Glutamatergic neuron (in vitro differentiated cells): ENCODE results near the gene ATP13A2. TPM values are rescaled to one million over a fixed set of nuclear protein-coding genes. Genes with fewer than 3 reads are reported as not detected.

Experiments
- DNase-seq: peaks from one replicate; pipeline ENCODE4 v3.0.0; 2022
- H3K27ac Mint-ChIP-seq: one replicate; pipeline ENCODE4 v1.8.0; 2020; ENCODE audit warnings: mild to moderate bottlenecking, mixed read lengths, inconsistent platforms; ENCODE audit not compliant: unreplicated experiment
- H3K27me3 Mint-ChIP-seq: one replicate; pipeline ENCODE4 v1.8.0; 2020; ENCODE audit warnings: mild to moderate bottlenecking, moderate library complexity, mixed read lengths, inconsistent platforms; ENCODE audit not compliant: unreplicated experiment
- H3K36me3 Mint-ChIP-seq: one replicate; pipeline ENCODE4 v1.8.0; 2020; ENCODE audit warnings: mild to moderate bottlenecking, mixed read lengths, inconsistent platforms; ENCODE audit not compliant: unreplicated experiment
- H3K4me1 Mint-ChIP-seq: one replicate; pipeline ENCODE4 v1.8.0; 2020; ENCODE audit warnings: mild to moderate bottlenecking, low read depth, mixed read lengths, inconsistent platforms; ENCODE audit not compliant: unreplicated experiment
- H3K4me3 Mint-ChIP-seq: one replicate; pipeline ENCODE4 v1.8.0; 2020; ENCODE audit warnings: mild to moderate bottlenecking, mixed read lengths, inconsistent platforms; ENCODE audit not compliant: unreplicated experiment
- H3K9me3 Mint-ChIP-seq: one replicate; pipeline ENCODE4 v1.8.0; 2020; ENCODE audit warnings: mild to moderate bottlenecking, moderate library complexity, mixed read lengths, inconsistent platforms; ENCODE audit not compliant: unreplicated experiment
- CTCF ChIP-seq: fragments of 200-600 bp; sonication (generic); IDR thresholded peaks from one replicate; pipeline ENCODE4 v1.5.0; 2021; ENCODE audit not compliant: partially characterized antibody, unreplicated experiment
- total RNA-seq: library from RNA; stranded (reverse); fragmentation: NEBNext Ultra II Directional; extraction: Animal tissue kit (Norgen Biotek cat#: 25700); gene quantifications from one replicate; pipeline ENCODE4 v1.2.1, GENCODE V29; 2021; ENCODE audit not compliant: unreplicated experiment

ATP13A2 gene
- total RNA-seq, 1 donor from 2014 or later, result 65.0 TPM

DNA sequence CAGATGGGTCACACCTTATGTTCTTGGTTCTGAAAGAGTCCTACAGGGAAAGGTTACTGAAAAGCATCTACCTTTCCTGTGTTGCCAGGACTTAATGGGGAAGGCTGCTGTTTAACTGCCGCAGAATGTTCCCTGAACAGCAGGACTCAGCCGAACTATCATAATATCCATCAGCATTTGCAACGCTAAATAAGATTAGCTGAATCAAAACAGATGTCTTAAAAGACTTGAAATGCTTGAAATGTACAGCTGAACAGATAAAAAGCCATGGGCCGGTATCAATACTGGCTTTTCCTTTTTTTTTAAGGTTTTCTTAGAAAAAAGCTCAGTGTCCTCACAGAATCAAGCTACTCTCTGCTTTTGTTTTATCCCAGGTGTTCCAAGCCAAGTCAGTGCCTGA is 19.7 kb upstream of the ATP13A2 start:
- H3K4me3 Mint-ChIP-seq, result no peak overlapping the region
- DNase-seq, result no peak
- H3K27ac Mint-ChIP-seq, result no peak overlapping the region
- H3K4me1 Mint-ChIP-seq, result no peaks in the 10 kb centered on the region
- TF ChIP-seq CTCF, result no peak
- H3K27me3 Mint-ChIP-seq, result no peaks in the 10 kb centered on the region
- no peaks in the 10 kb centered on the region for H3K36me3 Mint-ChIP-seq
- peaks cover 2% of the 10 kb centered on the region for H3K9me3 Mint-ChIP-seq

DNA sequence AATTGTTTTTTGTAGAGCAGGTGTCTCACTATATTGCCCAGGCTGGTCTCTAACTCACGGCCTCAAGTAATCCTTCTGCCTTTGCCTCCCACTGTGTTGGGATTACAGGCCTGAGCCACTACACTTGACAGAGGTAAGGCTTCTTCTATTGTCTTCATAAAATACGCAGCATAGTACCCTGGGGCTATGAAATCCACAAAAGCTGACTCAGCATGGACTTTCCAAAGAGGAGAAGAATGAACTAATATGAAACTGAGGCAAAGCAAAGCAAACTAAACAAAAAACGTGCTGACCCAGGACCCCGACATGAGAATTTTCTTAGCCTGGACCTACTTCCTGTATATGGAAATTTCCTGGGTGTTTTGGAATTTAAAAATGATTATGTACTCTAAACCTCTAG is 18.5 kb upstream of the ATP13A2 start:
- Mint-ChIP-seq H3K9me3 (peaks cover 2% of the 10 kb centered on the region), H3K27me3 (no peaks in the 10 kb centered on the region), H3K36me3 (no peaks in the 10 kb centered on the region), H3K4me1 (no peaks in the 10 kb centered on the region), H3K4me3 (no peak overlapping the region), H3K27ac (no peak overlapping the region)
- TF ChIP-seq CTCF, result no peak
- DNase-seq, result no peak

DNA sequence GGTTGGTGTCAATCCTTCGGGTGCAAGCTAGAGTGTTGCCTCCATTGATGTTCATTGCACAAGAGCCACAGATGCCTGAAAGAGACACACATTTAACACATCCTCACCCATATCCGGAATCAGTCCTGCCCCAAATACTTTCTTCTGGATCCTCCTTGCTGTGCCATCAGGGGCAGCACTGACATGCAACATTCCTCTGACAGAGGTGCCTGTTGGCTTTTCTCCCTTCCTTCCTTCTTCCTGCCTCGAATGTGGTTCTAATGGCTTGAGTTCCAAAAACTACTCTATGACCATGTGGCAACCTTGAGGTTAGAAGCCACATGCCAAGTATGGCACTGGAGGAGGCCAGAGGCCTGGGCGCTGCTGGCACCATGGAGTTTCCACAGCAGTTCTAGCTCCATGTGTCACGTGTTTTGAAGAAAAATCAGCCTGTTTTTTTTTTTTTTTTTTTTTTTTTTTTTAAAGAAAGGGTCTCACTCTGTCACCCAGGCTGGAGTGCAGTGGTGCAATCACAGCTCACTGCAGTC is 17.0 kb upstream of the ATP13A2 start:
- Mint-ChIP-seq H3K4me1 (no peaks in the 10 kb centered on the region), H3K4me3 (no peak overlapping the region), H3K9me3 (peaks cover 2% of the 10 kb centered on the region), H3K36me3 (no peaks in the 10 kb centered on the region), H3K27ac (no peak overlapping the region), H3K27me3 (no peaks in the 10 kb centered on the region)
- DNase-seq, result no peak
- TF ChIP-seq CTCF, result no peak

- no peaks in the 10 kb centered on the region for H3K4me1 Mint-ChIP-seq
- H3K4me3 Mint-ChIP-seq, result no peak overlapping the region
- H3K9me3 Mint-ChIP-seq, result peaks cover 2% of the 10 kb centered on the region
- no peak for TF ChIP-seq CTCF
- no peaks in the 10 kb centered on the region for H3K36me3 Mint-ChIP-seq
- no peak overlapping the region for H3K27ac Mint-ChIP-seq
- H3K27me3 Mint-ChIP-seq, result no peaks in the 10 kb centered on the region
- no peak for DNase-seq
Measured at GRCh38 chr1:17027900-17028299, 16.2 kb upstream of the ATP13A2 start.

GRCh38 chr1:17027403-17027802 is 15.7 kb upstream of the ATP13A2 start:
- no peak overlapping the region for H3K4me3 Mint-ChIP-seq
- H3K4me1 Mint-ChIP-seq, result no peaks in the 10 kb centered on the region
- no peak overlapping the region for H3K27ac Mint-ChIP-seq
- no peaks in the 10 kb centered on the region for H3K27me3 Mint-ChIP-seq
- H3K36me3 Mint-ChIP-seq, result no peaks in the 10 kb centered on the region
- DNase-seq, result no peak
- no peak for TF ChIP-seq CTCF
- H3K9me3 Mint-ChIP-seq, result peaks cover 2% of the 10 kb centered on the region
